GM23338 (cell line): ENCODE data around the gene MAPT.

Experiments used
- CREB1 ChIP-seq: fragments of 250-450 bp; sonication (Bioruptor Pico); IDR thresholded peaks from 2 replicates; pipeline ENCODE4 v1.5.0; 2020; ENCODE audit warnings: low read depth, mild to moderate bottlenecking, moderate library complexity
- EZH2 ChIP-seq: fragments of 200-600 bp; sonication (generic); IDR thresholded peaks from one replicate; pipeline ENCODE4 v1.8.0; 2017; ENCODE audit warnings: antibody characterized with exemption, mild to moderate bottlenecking, low read depth; ENCODE audit not compliant: unreplicated experiment
- POLR2AphosphoS5 ChIP-seq: IDR thresholded peaks from 2 replicates; pipeline ENCODE4 v1.6.1; 2016; ENCODE audit warnings: antibody characterized with exemption, low read depth
- REST ChIP-seq: IDR thresholded peaks from one replicate; pipeline ENCODE4 v1.6.1; 2018; ENCODE audit warnings: antibody characterized with exemption; ENCODE audit not compliant: unreplicated experiment
- ZNF462 ChIP-seq: fragments of 250-450 bp; sonication (Bioruptor Pico); IDR thresholded peaks from 2 replicates; pipeline ENCODE4 v1.5.0; 2020; ENCODE audit warnings: mild to moderate bottlenecking, moderate library complexity
- TF ChIP-seq, protein P1 (sequence below), 2 experiments: fragments of 200-600 bp in 1 of 2; sonication (generic) in 1 of 2; conservative IDR thresholded peaks; 2 replicates each; pipeline versions ENCODE4 v1.5.1 to v1.6.1; 2016 to 2017; ENCODE audit warnings: antibody characterized with exemption in 2 of 2, low read depth in 2 of 2, mild to moderate bottlenecking in 2 of 2, moderate library complexity in 1 of 2

DNA sequence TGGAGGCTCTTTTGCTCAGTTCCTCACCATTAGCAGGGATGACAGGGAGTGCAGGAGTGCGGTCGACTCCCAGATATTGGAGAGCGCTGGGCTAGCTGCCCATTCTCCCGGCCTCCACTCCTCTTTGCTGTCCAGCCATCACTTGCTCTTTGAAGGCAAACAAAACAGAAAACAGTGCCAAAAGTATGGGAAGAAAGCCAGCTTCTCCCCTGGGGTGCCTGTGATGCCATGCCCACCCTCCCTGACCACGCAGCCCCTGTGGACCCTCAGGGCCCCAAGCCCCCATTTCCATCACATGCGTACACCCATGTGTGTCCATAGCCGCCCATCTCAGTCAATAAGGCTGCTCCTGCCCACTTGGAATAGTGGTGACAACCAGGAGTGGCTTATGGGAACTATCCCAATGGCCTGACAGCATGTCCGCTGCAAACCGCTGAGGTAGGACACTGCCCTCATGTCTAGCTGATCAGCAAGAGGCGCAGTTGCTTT, 30.0 kb downstream of the MAPT start:
- TF ChIP-seq, protein P1, sequence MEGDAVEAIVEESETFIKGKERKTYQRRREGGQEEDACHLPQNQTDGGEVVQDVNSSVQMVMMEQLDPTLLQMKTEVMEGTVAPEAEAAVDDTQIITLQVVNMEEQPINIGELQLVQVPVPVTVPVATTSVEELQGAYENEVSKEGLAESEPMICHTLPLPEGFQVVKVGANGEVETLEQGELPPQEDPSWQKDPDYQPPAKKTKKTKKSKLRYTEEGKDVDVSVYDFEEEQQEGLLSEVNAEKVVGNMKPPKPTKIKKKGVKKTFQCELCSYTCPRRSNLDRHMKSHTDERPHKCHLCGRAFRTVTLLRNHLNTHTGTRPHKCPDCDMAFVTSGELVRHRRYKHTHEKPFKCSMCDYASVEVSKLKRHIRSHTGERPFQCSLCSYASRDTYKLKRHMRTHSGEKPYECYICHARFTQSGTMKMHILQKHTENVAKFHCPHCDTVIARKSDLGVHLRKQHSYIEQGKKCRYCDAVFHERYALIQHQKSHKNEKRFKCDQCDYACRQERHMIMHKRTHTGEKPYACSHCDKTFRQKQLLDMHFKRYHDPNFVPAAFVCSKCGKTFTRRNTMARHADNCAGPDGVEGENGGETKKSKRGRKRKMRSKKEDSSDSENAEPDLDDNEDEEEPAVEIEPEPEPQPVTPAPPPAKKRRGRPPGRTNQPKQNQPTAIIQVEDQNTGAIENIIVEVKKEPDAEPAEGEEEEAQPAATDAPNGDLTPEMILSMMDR (conservative IDR thresholded peaks at IDR 0.05; ENCODE audit: low read depth in 2 of 2): no peak
- no peak for TF ChIP-seq EZH2
- no peak for TF ChIP-seq CREB1 (CRISPR knock-in tag)
- no peak for TF ChIP-seq POLR2AphosphoS5
- no peak for TF ChIP-seq REST
- no peak for TF ChIP-seq ZNF462 (CRISPR knock-in tag)
